RWPE2 (cell line): ENCODE measurements around the gene ARL6IP4.

ENCODE experiments used
- ATAC-seq: fragments of 200-7000 bp; cut with Tn5 transposase; 3 replicates; pipeline ENCODE4 v1.9.1; 2021; ENCODE audit warnings: low read depth
- DNase-seq: peaks from one replicate; pipeline ENCODE4 v3.0.0-alpha.2; 2020; ENCODE audit warnings: low spot score
- H3K27ac ChIP-seq: fragments of 450-650 bp; 2 replicates; pipeline ENCODE4 v1.5.1; 2017; ENCODE audit warnings: mild to moderate bottlenecking; ENCODE audit not compliant: poor library complexity, severe bottlenecking
- H3K27me3 ChIP-seq: fragments of 250-450 bp; sonication (Bioruptor Pico); 2 replicates; pipeline ENCODE4 v1.5.1; 2021; ENCODE audit warnings: mild to moderate bottlenecking, moderate library complexity; ENCODE audit not compliant: insufficient read depth, poor library complexity, severe bottlenecking
- H3K36me3 ChIP-seq: fragments of 250-450 bp; sonication (Bioruptor Pico); 2 replicates; pipeline ENCODE4 v1.5.1; 2020; ENCODE audit warnings: low read depth, mild to moderate bottlenecking, moderate library complexity
- H3K4me1 ChIP-seq: fragments of 250-450 bp; sonication (Bioruptor Pico); 2 replicates; pipeline ENCODE4 v1.5.1; 2021; ENCODE audit warnings: mild to moderate bottlenecking, moderate library complexity; ENCODE audit not compliant: insufficient read depth, poor library complexity, severe bottlenecking
- H3K4me3 ChIP-seq: fragments of 250-450 bp; sonication (Bioruptor Pico); 2 replicates; pipeline ENCODE4 v1.5.1; 2021; ENCODE audit warnings: mild to moderate bottlenecking, moderate library complexity; ENCODE audit not compliant: severe bottlenecking
- H3K9me3 ChIP-seq: fragments of 250-450 bp; sonication (Bioruptor Pico); 2 replicates; pipeline ENCODE4 v1.5.1; 2021; ENCODE audit warnings: mild to moderate bottlenecking, moderate library complexity; ENCODE audit not compliant: severe bottlenecking
- CTCF ChIP-seq: fragments of 450-650 bp; IDR thresholded peaks from one replicate; pipeline ENCODE4 v1.5.1; 2017; ENCODE audit warnings: mild to moderate bottlenecking, moderate library complexity; ENCODE audit not compliant: poor library complexity, severe bottlenecking

The ARL6IP4 gene

DNA sequence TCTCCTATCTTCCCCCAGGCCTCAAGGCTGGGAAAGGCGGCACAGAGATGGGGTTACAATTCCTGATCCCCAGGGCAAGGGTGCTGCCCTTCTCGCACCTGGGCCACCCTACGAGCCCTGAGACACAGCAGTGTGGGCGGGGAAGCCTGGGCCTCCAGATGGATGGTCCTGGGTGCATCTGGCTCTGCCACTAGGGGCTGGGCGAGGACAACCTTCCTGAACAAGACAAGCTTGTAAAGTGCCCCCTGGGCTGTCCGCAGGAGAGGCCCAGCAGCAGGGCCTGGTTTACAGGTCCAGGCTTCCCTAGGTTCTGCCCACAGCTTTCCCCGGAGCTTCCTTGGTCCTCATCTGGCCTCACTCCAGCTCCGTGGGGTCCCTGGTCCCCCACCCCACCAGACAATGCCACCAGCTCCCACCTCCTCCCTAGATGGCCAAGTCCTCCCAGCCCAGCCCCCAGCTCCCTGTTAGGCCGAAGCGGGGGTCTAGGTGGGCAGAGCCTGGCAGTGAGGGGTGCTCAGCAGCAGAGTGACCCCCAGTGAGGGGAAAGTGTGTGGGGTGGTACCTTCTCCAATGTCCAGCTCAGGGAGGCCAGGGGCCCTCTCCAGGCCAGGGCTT is 8.9 kb downstream of the ARL6IP4 start:
- no peak for TF ChIP-seq CTCF
- H3K27me3 ChIP-seq = no peaks in the 10 kb centered on the region
- no peak overlapping the region for H3K27ac ChIP-seq
- ATAC-seq = no peak
- H3K4me3 ChIP-seq = no peak overlapping the region
- H3K9me3 ChIP-seq = no peaks in the 10 kb centered on the region
- no peaks in the 10 kb centered on the region for H3K4me1 ChIP-seq
- no peaks in the 10 kb centered on the region for H3K36me3 ChIP-seq
- no peak for DNase-seq

- Histone ChIP-seq H3K4me1 (no peaks in the 10 kb centered on the region), H3K36me3 (no peaks in the 10 kb centered on the region), H3K9me3 (no peaks in the 10 kb centered on the region), H3K4me3 (no peak overlapping the region), H3K27me3 (no peaks in the 10 kb centered on the region), H3K27ac (no peak overlapping the region)
- DNase-seq (no peak), ATAC-seq (no peak)
- TF ChIP-seq CTCF = no peak
Measured at GRCh38 chr12:122989874-122990419, 9.5 kb downstream of the ARL6IP4 start.

GRCh38 chr12:122990561-122990960 is 10.1 kb downstream of the ARL6IP4 start:
- no peak for TF ChIP-seq CTCF
- no peaks in the 10 kb centered on the region for H3K27me3 ChIP-seq
- no peak overlapping the region for H3K27ac ChIP-seq
- H3K36me3 ChIP-seq = no peaks in the 10 kb centered on the region
- DNase-seq (no peak), ATAC-seq (no peak)
- H3K4me3 ChIP-seq = no peak overlapping the region
- H3K9me3 ChIP-seq = no peaks in the 10 kb centered on the region
- H3K4me1 ChIP-seq = no peaks in the 10 kb centered on the region

GRCh38 chr12:122990961-122991622 is 10.6 kb downstream of the ARL6IP4 start:
- no peak for TF ChIP-seq CTCF
- no peak overlapping the region for H3K27ac ChIP-seq

DNA sequence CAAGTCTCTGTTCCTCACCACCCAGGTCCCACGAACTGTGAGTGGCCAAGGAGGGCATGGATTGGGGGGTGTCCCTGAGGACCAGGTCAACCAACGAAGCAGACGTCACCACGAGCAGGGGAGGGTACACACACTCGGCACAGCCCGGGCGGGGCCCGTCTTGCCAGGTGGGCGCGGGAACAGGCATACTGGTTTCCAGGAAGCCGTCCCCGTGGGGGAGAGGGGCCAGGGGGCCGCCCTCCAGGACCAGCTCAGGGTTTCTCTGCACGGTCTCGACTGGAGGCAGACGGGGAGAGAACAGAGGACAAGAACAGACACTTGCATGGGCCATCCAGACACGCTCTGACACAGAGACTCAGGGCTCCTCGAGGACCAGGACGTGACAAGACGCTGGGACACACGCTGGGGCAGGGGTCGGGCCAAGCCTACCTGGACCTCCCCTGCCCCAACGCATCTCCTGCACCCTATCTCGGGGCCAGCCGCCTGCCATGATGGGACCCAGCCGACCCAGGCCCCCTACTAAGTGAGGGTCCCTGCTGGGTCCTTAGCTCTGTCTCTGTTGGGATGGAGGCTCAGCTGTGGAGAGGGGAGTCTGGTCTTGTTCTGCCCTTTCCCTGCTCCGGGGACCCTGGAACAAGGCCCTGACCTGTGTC is 11.3 kb downstream of the ARL6IP4 start:
- ATAC-seq (no peak), DNase-seq (no peak)
- H3K27me3 ChIP-seq = no peaks in the 10 kb centered on the region
- no peaks in the 10 kb centered on the region for H3K36me3 ChIP-seq
- H3K4me3 ChIP-seq = no peak overlapping the region
- H3K27ac ChIP-seq = no peak overlapping the region
- H3K4me1 ChIP-seq = no peaks in the 10 kb centered on the region
- no peak for TF ChIP-seq CTCF
- H3K9me3 ChIP-seq = no peaks in the 10 kb centered on the region

More at GRCh38 chr12:122990961-122991622, 10.6 kb downstream of the ARL6IP4 start:
- Histone ChIP-seq H3K9me3 (no peaks in the 10 kb centered on the region), H3K27me3 (no peaks in the 10 kb centered on the region), H3K4me3 (no peak overlapping the region), H3K36me3 (no peaks in the 10 kb centered on the region), H3K4me1 (no peaks in the 10 kb centered on the region)
- DNase-seq (no peak), ATAC-seq (no peak)
